CD1c-positive myeloid dendritic cell (primary cell): ENCODE data around the gene MSI1.

Source experiments
- DNase-seq: peaks from one replicate; pipeline ENCODE4 v3.0.0-alpha.2; 2016; ENCODE audit errors: extremely low spot score

The MSI1 gene

DNA sequence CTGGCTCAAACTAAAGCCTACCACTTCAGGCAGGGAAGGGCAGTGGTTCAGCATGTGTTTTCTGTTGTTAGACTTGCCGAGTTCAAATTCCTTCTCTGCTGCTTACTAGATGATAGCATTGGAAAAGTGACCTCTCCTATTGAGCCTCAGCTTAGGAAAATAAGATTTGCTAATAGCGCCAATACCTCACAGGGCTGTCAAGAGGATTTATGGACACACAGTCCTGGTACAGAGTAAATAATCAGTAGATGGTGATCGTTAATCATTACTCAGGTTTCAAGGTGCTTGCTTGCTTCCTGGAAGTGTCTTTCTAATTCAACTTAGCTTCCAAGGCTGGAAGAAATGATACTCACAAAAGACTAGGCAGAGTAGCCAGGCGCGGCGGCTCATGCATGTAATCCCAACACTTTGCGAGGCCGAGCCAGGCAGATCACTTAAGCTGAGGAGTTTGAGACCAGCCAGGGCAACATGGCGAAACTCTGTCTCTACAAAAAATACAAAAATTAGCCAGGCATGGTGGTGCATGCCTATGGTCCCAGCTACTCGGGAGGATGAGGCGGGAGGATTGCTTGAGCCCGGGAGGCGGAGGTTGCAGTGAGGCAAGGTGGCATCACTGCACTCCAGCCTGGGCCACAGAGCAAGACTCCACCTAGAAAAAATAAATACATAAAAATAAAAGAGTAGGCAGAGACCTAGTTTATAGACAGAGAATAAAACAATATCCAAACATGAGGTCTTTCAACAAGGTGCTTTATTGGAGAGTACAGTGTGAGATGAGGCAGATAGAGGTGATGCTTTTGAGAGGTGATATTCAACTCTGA, 47.4 kb downstream of the MSI1 start:
- no peak for DNase-seq

DNA sequence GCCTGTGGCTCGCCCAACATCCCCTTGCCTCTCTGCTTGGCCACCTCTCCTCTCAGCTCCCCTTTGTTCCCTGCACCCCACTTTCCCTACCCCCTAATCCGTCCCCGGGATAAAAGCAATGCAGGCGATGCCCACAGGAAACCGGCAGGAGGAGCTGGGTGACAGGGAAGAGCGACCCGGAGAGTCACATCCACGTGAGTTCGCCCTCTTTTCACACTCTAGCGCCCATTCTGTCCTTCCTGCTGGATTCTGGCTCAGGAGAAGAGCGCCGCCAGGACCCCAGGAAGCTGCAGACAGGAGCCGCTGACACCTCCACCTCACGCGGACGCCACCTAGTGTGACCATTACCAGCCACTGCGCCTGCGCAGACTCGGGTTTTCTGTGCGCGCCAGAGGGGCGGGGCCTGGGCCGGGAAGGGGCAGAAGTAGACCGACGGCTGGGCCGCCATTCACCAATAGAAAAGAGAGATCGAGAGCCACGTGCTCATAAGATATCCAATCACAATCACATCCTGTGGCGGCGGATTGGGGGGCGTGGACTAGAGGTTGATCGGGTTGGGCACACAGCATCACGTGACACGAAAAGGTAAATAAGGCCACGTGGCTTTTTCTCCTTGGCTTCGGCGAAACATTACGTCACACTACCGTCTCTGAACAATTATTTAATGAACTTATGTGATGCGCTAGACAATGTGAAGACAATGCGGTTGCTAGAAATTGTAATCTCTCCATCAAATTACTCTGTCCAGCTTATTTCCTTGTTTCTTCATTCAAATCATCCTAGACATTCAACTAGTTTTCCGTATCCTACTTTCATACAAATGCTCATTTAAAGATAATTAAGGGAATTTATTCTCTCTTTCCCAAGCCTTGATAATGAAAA, 51.5 kb downstream of the MSI1 start:
- DNase-seq = peak; percentile 100

DNA sequence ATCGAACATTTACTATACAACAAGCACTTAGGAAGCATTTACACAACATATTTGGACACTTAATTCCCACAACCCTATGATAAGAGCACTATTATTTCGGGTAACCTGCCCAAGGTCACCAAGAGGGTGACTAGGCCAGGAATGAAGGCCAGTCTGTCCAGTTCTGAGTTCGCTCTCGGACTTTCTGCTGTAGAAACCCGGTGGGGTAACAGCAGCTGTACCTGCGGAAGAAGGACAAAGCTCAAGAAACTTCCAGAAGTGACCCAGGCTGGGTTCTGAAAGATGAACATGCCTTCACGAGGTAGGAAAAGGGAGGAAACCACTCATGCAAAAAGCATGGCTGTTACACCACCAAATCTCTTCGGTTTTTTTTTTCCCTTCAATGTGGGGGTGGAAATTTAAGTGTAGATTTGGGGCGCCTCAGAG, 52.2 kb downstream of the MSI1 start:
- DNase-seq = peak; percentile 3

DNA sequence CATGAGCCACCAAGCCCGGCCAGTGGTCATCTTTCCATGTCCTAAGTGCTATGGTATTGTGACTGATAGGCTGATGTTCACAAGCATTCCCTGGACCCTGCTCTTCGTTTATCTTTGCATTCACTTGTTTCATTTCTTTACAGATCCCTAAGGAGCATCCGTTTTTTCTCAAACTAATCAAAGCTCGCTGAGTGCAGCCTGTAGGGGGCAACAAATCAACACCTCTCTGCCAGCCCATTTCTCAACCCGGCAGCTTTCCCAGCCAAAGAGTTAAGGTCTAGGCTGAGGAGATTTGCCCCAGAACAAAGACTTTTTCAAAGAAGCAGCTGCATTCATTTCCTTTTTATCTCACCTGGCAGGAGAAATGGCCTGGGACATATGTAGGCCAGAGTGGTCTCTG, 54.7 kb downstream of the MSI1 start:
- DNase-seq = no peak

DNA sequence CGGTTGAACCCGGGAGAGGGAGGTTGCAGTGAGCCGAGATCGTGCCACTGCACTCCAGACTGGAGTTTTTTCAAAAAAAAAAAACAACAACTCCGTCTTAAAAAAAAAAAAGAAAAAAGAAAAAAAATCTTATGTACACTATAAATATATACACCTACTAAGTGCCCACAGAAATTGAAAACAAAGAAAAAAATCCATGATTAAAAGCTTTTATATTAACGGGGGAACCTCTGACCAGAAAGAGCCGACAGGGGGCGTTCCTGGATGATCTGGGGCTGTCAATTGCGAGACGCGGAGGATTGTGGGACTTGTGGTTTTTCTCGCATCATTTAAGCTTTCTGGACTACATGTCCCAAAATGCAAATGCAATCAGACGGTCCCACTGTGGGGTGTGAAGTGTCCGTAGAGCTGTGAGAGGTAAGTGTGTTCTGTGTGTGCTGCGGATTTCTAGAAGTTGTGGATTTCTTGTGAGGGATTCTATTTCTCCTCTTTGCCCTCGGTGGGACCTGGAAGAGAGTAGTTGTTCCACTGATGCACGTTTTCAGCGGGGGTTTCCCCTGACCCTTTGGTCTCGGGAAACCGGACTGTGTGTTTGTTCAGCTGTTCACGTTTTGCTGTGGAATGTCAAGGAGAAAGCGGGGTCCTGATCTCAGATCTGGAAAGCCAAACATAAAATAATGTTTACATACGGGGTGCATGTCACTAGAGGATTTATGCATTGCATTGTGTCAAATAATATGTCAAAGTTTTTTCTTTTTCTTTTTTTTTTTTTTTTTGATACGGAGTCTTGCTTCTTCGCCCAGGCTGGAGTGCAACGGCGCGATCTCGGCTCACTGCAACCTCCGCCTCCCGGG, 66.8 kb downstream of the MSI1 start, which contains the start of gene SIRT4:
SIRT4 (plus strand) TSS at position 360 of the 854 bp plus-strand sequence. CDS start 1,241 bp downstream, outside the sequence.
- peak; percentile 96 for DNase-seq

DNA sequence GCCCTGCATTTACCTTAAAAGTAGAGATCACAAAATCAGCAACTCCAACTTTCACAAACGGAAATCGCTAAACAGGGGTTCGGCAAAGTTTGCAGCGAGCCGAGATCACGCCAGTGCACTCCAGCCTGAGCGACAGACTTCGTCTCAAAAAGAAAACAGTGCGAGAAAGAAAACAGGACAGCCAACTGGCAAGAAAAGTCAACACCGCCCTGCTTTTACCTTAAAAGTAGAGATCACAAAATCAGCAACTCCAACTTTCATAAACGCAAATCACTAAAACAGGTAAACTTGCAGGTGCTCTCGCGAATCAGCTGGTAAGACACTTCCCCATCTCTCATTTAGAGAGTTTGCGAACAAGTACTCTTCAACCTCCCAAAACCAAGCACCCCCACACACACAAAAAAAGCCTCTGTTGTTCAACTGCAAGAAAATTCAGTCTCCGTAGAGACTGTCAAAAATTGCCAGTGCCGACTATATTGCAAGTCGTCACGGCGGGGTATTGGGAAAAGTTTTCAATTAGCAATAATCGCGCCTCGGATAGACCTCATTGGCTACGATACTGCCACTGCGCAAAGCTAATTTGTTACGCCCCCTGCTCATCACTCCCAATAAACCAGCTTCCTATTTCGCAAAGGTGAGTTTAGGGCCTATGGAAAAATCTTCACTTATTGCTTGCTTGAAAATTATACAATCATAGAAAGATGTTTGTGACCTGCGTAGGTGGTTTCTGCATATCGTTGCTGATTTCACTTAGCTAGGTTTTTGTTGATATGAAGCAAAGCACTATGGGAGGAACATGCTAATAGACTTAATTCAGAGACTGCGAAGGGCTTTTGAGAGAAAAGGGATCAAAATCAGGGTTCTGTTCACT, 76.1 kb downstream of the MSI1 start, which contains the start of gene RNU4-1:
RNU4-1 (minus strand) TSS at position 577 of the 871 bp plus-strand sequence.
- DNase-seq = peak; percentile 96

DNA sequence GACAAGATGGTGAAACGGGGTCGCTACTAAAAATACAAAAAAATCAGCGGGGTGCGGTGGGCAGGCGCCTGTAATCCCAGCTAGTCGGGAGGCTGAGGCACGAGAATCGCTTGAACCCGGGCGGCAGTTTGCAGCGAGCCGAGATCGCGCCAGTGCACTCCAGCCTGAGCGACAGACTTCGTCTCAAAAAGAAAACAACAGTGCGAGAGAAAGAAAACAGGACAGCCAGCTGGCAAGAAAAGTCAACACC, 76.6 kb downstream of the MSI1 start:
- DNase-seq = no peak
